Measurements from ENCODE around the gene LPAR1. TPM values are rescaled to one million over a fixed set of nuclear protein-coding genes. Genes with fewer than 3 reads are reported as not detected.

The LPAR1 gene
- total and polyA plus RNA-seq, 2 donors (not counting 1 experiment from before 2014, with no cell fraction given): 0.06 TPM; not detected in 1

DNA sequence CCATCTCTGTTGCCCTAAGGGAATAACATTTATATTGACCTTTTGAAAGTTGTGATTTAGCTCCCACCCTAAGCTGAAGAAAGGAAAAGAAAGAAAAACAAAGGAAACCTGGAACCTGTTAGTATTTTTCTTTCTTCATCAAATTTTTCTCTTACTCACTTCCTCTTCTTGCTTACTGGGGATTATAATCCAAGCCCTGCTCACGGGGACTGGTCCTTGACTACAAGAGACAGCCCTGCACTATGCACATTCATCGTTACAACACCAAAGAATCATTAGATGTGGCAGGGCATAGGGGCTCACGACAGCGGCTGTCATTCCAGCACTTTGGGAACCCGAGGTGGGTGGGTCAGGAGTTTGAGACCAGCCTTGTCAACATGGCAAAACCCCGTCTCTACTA is 37.8 kb upstream of the LPAR1 start:
- WGBS (ENCODE audit: insufficient coverage): 74% methylated on average over 6 of the region's 6 CpGs

DNA sequence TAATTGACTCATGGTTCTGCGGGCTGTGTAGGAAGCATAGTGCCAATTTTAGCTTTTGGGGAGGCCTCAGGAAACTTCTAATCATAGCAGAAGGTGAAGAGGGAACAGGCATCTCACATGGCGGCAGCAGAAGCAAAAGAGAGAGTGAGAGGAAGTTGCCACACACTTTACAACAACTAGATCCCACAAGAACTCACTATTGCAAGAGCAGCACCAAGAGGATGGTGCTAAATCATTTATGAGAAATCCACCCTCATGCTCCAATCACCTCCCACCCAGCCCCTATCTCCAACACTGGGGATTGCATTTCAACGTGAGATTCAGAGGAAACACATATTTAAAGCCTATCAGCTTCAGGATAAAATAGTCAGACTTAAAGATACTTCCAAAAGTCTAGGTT is 36.1 kb upstream of the LPAR1 start:
- H3K79me2 ChIP-seq (ENCODE audit: control insufficient read depth, insufficient read depth, low read length): no peaks in the 10 kb centered on the region
- H3K27me3 Mint-ChIP-seq: peaks cover 5% of the 10 kb centered on the region
- H3K27ac Mint-ChIP-seq: no peak overlapping the region
- no peak overlapping the region for H2AFZ ChIP-seq (ENCODE audit: insufficient read depth, low read depth, low read length, poor library complexity, severe bottlenecking)
- no peaks in the 10 kb centered on the region for H3K4me1 ChIP-seq (ENCODE audit: control insufficient read depth in 2 of 2, insufficient read depth in 2 of 2, low read length in 2 of 2)
- ChIA-PET CTCF (no interaction called here), POLR2A (no interaction called here)
- H3K9me3 ChIP-seq (ENCODE audit: control extremely low read depth in 1 of 3, control insufficient read depth in 2 of 3, insufficient read depth in 1 of 3, low read length in 2 of 3): no peaks in the 10 kb centered on the region
- intact Hi-C loops (cut with micrococcal nuclease): no loop called here
- no peaks in the 10 kb centered on the region for H3K9me3 Mint-ChIP-seq (ENCODE audit: insufficient read depth)
- no peak overlapping the region for H3K9ac ChIP-seq (ENCODE audit: low read length)
- 100% methylated on average over 1 of the region's 3 CpGs for WGBS (ENCODE audit: insufficient coverage)
- H4K20me1 ChIP-seq (ENCODE audit: control insufficient read depth, insufficient read depth, low read length, poor library complexity, severe bottlenecking): no peaks in the 10 kb centered on the region
- no peak overlapping the region for H3K27ac ChIP-seq (ENCODE audit: low read length in 2 of 2)
- H3K4me1 Mint-ChIP-seq: no peaks in the 10 kb centered on the region
- DNase-seq: no peak
- no peak for ATAC-seq (ENCODE audit: low read depth)
- H3K36me3 ChIP-seq (replicated peaks in 1 of 2; ENCODE audit: control extremely low read depth in 1 of 2, control insufficient read depth in 1 of 2, extremely low read depth in 1 of 2, insufficient read depth in 2 of 2, low read length in 1 of 2): no peaks in the 10 kb centered on the region
- H3K4me2 ChIP-seq (replicated peaks; ENCODE audit: low read depth, low read length, poor library complexity, severe bottlenecking): no peak overlapping the region
- H3K27me3 ChIP-seq (replicated peaks in 1 of 4; ENCODE audit: control extremely low read depth in 1 of 4, control insufficient read depth in 3 of 4, insufficient read depth in 4 of 4, low read length in 3 of 4): no peaks in the 10 kb centered on the region
- TF ChIP-seq, protein P1, sequence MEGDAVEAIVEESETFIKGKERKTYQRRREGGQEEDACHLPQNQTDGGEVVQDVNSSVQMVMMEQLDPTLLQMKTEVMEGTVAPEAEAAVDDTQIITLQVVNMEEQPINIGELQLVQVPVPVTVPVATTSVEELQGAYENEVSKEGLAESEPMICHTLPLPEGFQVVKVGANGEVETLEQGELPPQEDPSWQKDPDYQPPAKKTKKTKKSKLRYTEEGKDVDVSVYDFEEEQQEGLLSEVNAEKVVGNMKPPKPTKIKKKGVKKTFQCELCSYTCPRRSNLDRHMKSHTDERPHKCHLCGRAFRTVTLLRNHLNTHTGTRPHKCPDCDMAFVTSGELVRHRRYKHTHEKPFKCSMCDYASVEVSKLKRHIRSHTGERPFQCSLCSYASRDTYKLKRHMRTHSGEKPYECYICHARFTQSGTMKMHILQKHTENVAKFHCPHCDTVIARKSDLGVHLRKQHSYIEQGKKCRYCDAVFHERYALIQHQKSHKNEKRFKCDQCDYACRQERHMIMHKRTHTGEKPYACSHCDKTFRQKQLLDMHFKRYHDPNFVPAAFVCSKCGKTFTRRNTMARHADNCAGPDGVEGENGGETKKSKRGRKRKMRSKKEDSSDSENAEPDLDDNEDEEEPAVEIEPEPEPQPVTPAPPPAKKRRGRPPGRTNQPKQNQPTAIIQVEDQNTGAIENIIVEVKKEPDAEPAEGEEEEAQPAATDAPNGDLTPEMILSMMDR (IDR thresholded peaks at IDR 0.05): no peak
- H3K4me3 ChIP-seq (ENCODE audit: control extremely low read depth in 1 of 5, extremely low read depth in 1 of 5, insufficient read depth in 1 of 5, low read depth in 2 of 5, low read length in 4 of 5): no peak overlapping the region
- H3K4me3 Mint-ChIP-seq: no peak overlapping the region

More for the DNA sequence above, 37.8 kb upstream of the LPAR1 start:
- no peak overlapping the region for H3K4me3 Mint-ChIP-seq
- ATAC-seq (ENCODE audit: low read depth) (no peak), DNase-seq (no peak)
- H2AFZ ChIP-seq (ENCODE audit: insufficient read depth, low read depth, low read length, poor library complexity, severe bottlenecking): no peak overlapping the region
- no peaks in the 10 kb centered on the region for H3K9me3 ChIP-seq (ENCODE audit: control extremely low read depth in 1 of 3, control insufficient read depth in 2 of 3, insufficient read depth in 1 of 3, low read length in 2 of 3)
- no peak overlapping the region for H3K27ac Mint-ChIP-seq
- H3K4me1 Mint-ChIP-seq: no peaks in the 10 kb centered on the region
- intact Hi-C loops (cut with micrococcal nuclease): no loop called here
- no peak overlapping the region for H3K4me3 ChIP-seq (ENCODE audit: control extremely low read depth in 1 of 5, extremely low read depth in 1 of 5, insufficient read depth in 1 of 5, low read depth in 2 of 5, low read length in 4 of 5)
- H3K27ac ChIP-seq (ENCODE audit: low read length in 2 of 2): no peak overlapping the region
- no peak overlapping the region for H3K4me2 ChIP-seq (replicated peaks; ENCODE audit: low read depth, low read length, poor library complexity, severe bottlenecking)
- no peak overlapping the region for H3K9ac ChIP-seq (ENCODE audit: low read length)
- no peaks in the 10 kb centered on the region for H3K9me3 Mint-ChIP-seq (ENCODE audit: insufficient read depth)
- no peaks in the 10 kb centered on the region for H3K4me1 ChIP-seq (ENCODE audit: control insufficient read depth in 2 of 2, insufficient read depth in 2 of 2, low read length in 2 of 2)
- H4K20me1 ChIP-seq (ENCODE audit: control insufficient read depth, insufficient read depth, low read length, poor library complexity, severe bottlenecking): no peaks in the 10 kb centered on the region
- H3K27me3 Mint-ChIP-seq: peaks cover 5% of the 10 kb centered on the region
- no peaks in the 10 kb centered on the region for H3K27me3 ChIP-seq (replicated peaks in 1 of 4; ENCODE audit: control extremely low read depth in 1 of 4, control insufficient read depth in 3 of 4, insufficient read depth in 4 of 4, low read length in 3 of 4)
- no peaks in the 10 kb centered on the region for H3K79me2 ChIP-seq (ENCODE audit: control insufficient read depth, insufficient read depth, low read length)
- TF ChIP-seq, protein P1 (IDR thresholded peaks at IDR 0.05): no peak
- no peak for TF ChIP-seq EZH2 (IDR thresholded peaks at IDR 0.05; ENCODE audit: borderline replicate concordance, insufficient read depth, low read depth, low read length, poor library complexity, severe bottlenecking)
- POLR2A ChIA-PET: no interaction called here
- CTCF ChIA-PET: no interaction called here
- no peaks in the 10 kb centered on the region for H3K36me3 ChIP-seq (replicated peaks in 1 of 2; ENCODE audit: control extremely low read depth in 1 of 2, control insufficient read depth in 1 of 2, extremely low read depth in 1 of 2, insufficient read depth in 2 of 2, low read length in 1 of 2)

All from B cell (primary cell).